ENCODE data around the gene BLACAT1. TPM values are rescaled to one million over a fixed set of nuclear protein-coding genes. Genes with fewer than 3 reads are reported as not detected.
A peak's percentile ranks its signal among the peaks of the same experiment; 100 is the strongest.

Gene BLACAT1
- total and polyA plus RNA-seq, 2 of the 13 experiments (the other 11 are each of a cell fraction or from before 2014, with no cell fraction given), result 1.2 to 2.8 TPM

DNA sequence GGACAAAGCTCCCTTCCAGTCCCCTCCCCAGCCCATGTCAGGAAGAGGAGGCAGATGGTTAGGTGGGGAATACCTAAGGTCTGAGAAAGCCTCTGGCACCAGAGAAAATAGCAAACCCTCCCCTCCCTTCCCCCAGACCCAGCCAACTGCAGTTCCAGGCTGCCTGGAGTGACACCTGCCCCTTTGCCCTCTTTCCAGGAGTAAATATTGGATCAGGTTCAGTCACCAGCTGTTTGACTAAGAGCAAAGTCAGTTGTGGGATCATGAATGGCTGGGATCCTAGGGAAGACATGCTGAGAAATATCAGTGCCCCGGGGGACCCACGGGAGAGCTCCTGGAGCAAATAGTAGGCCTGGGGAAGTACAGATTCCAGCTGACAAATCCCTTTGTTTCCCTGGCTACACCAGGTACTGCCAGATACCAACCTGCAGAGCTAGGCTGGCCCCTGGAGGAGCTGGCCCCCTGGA lies 36.4 kb upstream of the BLACAT1 start (continued):
- TF ChIP-seq EP300 (IDR thresholded peaks at IDR 0.05; ENCODE audit: low read depth in 2 of 2, low read length in 2 of 2) (peak; percentile 62 to 87; a peak in 3 of 4 replicates), EP300 (CRISPR knock-in tag; IDR thresholded peaks at IDR 0.05; ENCODE audit: borderline replicate concordance) (peak; percentile 62; the same call in 1 of the 2 replicates), ZNF24 (IDR thresholded peaks at IDR 0.05) (no peak), KMT2A (CRISPR knock-in tag; IDR thresholded peaks at IDR 0.05) (no peak), PLRG1 (conservative IDR thresholded peaks at IDR 0.05) (no peak), ZNF33B (CRISPR knock-in tag; IDR thresholded peaks at IDR 0.05) (no peak), MIER3 (CRISPR knock-in tag; IDR thresholded peaks at IDR 0.05; ENCODE audit: borderline replicate concordance) (peak; percentile 88; the same call in 1 of the 2 replicates), ZBTB7B (CRISPR knock-in tag; IDR thresholded peaks at IDR 0.05) (peak; percentile 74; the same call in 1 of the 2 replicates), NR1H2 (CRISPR knock-in tag; IDR thresholded peaks at IDR 0.05; ENCODE audit: borderline replicate concordance, low read depth) (no peak), ZNF44 (CRISPR knock-in tag; IDR thresholded peaks at IDR 0.05) (no peak; the same call in 1 of the 2 replicates), ZNF720 (CRISPR knock-in tag; IDR thresholded peaks at IDR 0.05) (no peak), ZBTB38 (CRISPR knock-in tag; IDR thresholded peaks at IDR 0.05) (no peak), NR2F2 (IDR thresholded peaks at IDR 0.05; ENCODE audit: borderline replicate concordance, low read depth) (peak; percentile 85), TOPORS (CRISPR knock-in tag; IDR thresholded peaks at IDR 0.05) (no peak), MAZ (IDR thresholded peaks at IDR 0.05; ENCODE audit: borderline replicate concordance, low read depth, low read length) (peak; percentile 72; the same call in 1 of the 2 replicates), MAZ (CRISPR knock-in tag; IDR thresholded peaks at IDR 0.05; ENCODE audit: low read depth) (no peak)
- TF ChIP-seq, protein P1, sequence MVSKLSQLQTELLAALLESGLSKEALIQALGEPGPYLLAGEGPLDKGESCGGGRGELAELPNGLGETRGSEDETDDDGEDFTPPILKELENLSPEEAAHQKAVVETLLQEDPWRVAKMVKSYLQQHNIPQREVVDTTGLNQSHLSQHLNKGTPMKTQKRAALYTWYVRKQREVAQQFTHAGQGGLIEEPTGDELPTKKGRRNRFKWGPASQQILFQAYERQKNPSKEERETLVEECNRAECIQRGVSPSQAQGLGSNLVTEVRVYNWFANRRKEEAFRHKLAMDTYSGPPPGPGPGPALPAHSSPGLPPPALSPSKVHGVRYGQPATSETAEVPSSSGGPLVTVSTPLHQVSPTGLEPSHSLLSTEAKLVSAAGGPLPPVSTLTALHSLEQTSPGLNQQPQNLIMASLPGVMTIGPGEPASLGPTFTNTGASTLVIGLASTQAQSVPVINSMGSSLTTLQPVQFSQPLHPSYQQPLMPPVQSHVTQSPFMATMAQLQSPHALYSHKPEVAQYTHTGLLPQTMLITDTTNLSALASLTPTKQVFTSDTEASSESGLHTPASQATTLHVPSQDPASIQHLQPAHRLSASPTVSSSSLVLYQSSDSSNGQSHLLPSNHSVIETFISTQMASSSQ (IDR thresholded peaks at IDR 0.05; ENCODE audit: low read depth), result no peak
- TF ChIP-seq, protein P1 (CRISPR knock-in tag; IDR thresholded peaks at IDR 0.05; ENCODE audit: borderline replicate concordance), result peak; percentile 63; the same call in 1 of the 2 replicates
- TF ChIP-seq, protein P2, sequence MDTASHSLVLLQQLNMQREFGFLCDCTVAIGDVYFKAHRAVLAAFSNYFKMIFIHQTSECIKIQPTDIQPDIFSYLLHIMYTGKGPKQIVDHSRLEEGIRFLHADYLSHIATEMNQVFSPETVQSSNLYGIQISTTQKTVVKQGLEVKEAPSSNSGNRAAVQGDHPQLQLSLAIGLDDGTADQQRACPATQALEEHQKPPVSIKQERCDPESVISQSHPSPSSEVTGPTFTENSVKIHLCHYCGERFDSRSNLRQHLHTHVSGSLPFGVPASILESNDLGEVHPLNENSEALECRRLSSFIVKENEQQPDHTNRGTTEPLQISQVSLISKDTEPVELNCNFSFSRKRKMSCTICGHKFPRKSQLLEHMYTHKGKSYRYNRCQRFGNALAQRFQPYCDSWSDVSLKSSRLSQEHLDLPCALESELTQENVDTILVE (CRISPR knock-in tag; IDR thresholded peaks at IDR 0.05), result no peak
- TF ChIP-seq, protein P3, sequence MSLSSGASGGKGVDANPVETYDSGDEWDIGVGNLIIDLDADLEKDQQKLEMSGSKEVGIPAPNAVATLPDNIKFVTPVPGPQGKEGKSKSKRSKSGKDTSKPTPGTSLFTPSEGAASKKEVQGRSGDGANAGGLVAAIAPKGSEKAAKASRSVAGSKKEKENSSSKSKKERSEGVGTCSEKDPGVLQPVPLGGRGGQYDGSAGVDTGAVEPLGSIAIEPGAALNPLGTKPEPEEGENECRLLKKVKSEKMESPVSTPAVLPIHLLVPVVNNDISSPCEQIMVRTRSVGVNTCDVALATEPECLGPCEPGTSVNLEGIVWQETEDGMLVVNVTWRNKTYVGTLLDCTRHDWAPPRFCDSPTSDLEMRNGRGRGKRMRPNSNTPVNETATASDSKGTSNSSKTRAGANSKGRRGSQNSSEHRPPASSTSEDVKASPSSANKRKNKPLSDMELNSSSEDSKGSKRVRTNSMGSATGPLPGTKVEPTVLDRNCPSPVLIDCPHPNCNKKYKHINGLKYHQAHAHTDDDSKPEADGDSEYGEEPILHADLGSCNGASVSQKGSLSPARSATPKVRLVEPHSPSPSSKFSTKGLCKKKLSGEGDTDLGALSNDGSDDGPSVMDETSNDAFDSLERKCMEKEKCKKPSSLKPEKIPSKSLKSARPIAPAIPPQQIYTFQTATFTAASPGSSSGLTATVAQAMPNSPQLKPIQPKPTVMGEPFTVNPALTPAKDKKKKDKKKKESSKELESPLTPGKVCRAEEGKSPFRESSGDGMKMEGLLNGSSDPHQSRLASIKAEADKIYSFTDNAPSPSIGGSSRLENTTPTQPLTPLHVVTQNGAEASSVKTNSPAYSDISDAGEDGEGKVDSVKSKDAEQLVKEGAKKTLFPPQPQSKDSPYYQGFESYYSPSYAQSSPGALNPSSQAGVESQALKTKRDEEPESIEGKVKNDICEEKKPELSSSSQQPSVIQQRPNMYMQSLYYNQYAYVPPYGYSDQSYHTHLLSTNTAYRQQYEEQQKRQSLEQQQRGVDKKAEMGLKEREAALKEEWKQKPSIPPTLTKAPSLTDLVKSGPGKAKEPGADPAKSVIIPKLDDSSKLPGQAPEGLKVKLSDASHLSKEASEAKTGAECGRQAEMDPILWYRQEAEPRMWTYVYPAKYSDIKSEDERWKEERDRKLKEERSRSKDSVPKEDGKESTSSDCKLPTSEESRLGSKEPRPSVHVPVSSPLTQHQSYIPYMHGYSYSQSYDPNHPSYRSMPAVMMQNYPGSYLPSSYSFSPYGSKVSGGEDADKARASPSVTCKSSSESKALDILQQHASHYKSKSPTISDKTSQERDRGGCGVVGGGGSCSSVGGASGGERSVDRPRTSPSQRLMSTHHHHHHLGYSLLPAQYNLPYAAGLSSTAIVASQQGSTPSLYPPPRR (CRISPR knock-in tag; IDR thresholded peaks at IDR 0.05; ENCODE audit: borderline replicate concordance), result peak; percentile 86
- TF ChIP-seq, protein P4, sequence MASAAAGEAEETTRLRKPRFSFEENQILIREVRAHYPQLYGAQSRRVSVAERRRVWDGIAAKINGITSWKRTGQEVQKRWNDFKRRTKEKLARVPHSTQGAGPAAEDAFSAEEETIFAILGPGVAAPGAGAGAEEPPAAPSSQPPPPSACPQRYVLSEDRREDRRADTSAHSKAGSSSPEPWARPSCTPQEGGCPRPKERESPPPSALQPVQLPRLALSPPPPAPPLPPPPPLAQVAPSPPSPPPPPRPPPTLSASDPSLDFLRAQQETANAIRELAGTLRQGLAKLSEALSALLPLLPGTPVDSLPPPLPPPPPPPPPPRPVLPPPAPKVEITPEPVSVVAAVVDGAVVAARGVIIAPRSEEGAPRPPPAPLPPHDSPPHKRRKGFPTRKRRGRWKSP (CRISPR knock-in tag; IDR thresholded peaks at IDR 0.05), result no peak

Measured in HepG2 (cell line).